ENCODE data around the gene GUCY2C.
A peak's percentile ranks its signal among the peaks of the same experiment; 100 is the strongest.

Gene GUCY2C

GRCh38 chr12:14575585-14575984 is 120.8 kb downstream of the GUCY2C start:
- H3K27ac ChIP-seq, result peak overlapping the region; percentile 82
- H3K36me3 ChIP-seq, result no peaks in the 10 kb centered on the region
- peaks cover 89 to 91% of the 10 kb centered on the region in 2 experiments for H3K4me1 ChIP-seq (ENCODE audit: control insufficient read depth in 1 of 2, insufficient read depth in 1 of 2, low read depth in 1 of 2, low read length in 1 of 2)
- TF ChIP-seq, protein P1, sequence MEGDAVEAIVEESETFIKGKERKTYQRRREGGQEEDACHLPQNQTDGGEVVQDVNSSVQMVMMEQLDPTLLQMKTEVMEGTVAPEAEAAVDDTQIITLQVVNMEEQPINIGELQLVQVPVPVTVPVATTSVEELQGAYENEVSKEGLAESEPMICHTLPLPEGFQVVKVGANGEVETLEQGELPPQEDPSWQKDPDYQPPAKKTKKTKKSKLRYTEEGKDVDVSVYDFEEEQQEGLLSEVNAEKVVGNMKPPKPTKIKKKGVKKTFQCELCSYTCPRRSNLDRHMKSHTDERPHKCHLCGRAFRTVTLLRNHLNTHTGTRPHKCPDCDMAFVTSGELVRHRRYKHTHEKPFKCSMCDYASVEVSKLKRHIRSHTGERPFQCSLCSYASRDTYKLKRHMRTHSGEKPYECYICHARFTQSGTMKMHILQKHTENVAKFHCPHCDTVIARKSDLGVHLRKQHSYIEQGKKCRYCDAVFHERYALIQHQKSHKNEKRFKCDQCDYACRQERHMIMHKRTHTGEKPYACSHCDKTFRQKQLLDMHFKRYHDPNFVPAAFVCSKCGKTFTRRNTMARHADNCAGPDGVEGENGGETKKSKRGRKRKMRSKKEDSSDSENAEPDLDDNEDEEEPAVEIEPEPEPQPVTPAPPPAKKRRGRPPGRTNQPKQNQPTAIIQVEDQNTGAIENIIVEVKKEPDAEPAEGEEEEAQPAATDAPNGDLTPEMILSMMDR (IDR thresholded peaks at IDR 0.05), result no peak
- no peaks in the 10 kb centered on the region for H3K27me3 ChIP-seq
- peak overlapping the region in 1 of 2 experiments; percentile 8 for H3K4me3 ChIP-seq (ENCODE audit: low read depth in 1 of 2, low read length in 1 of 2)
- no peaks in the 10 kb centered on the region for H3K9me3 ChIP-seq

GRCh38 chr12:14573118-14573517 is 123.3 kb downstream of the GUCY2C start:
- no peaks in the 10 kb centered on the region for H3K27me3 ChIP-seq
- TF ChIP-seq, protein P1 (IDR thresholded peaks at IDR 0.05), result no peak
- H3K4me1 ChIP-seq (ENCODE audit: control insufficient read depth in 1 of 2, insufficient read depth in 1 of 2, low read depth in 1 of 2, low read length in 1 of 2), result peaks cover 97 to 99% of the 10 kb centered on the region in 2 experiments
- no peaks in the 10 kb centered on the region for H3K36me3 ChIP-seq
- H3K4me3 ChIP-seq (ENCODE audit: low read depth in 1 of 2, low read length in 1 of 2), result no peak overlapping the region
- H3K27ac ChIP-seq, result peak overlapping the region; percentile 82
- no peaks in the 10 kb centered on the region for H3K9me3 ChIP-seq

GRCh38 chr12:14572401-14572800 is 124.0 kb downstream of the GUCY2C start:
- Histone ChIP-seq H3K9me3 (no peaks in the 10 kb centered on the region), H3K4me1 (ENCODE audit: control insufficient read depth in 1 of 2, insufficient read depth in 1 of 2, low read depth in 1 of 2, low read length in 1 of 2) (peaks cover 96 to 99% of the 10 kb centered on the region in 2 experiments), H3K36me3 (no peaks in the 10 kb centered on the region), H3K4me3 (ENCODE audit: low read depth in 1 of 2, low read length in 1 of 2) (no peak overlapping the region), H3K27me3 (no peaks in the 10 kb centered on the region), H3K27ac (peak overlapping the region; percentile 40)
- TF ChIP-seq, protein P1 (IDR thresholded peaks at IDR 0.05), result no peak

DNA sequence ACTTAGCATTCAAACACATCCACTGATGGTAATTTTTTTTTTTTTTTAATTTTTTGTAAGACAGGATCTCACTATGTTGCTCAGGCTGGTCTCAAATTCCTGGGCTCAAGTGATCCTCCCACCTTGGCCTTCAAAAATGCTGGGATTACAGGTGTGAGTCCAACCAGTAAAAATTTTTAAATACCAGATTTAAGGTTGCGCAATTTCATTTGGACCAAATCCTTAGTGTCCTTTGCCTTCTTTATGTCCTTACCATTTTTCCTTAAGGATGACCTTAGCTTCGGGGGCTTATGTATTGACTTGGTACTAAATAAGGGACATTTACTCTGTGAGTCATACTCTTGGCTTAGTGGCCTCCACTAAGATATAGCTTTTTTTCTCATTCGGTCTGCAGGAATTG is 124.6 kb downstream of the GUCY2C start:
- H3K4me3 ChIP-seq (ENCODE audit: low read depth in 1 of 2, low read length in 1 of 2), result no peak overlapping the region
- H3K27ac ChIP-seq, result peak overlapping the region; percentile 40
- no peaks in the 10 kb centered on the region for H3K36me3 ChIP-seq
- peaks cover 93 to 98% of the 10 kb centered on the region in 2 experiments for H3K4me1 ChIP-seq (ENCODE audit: control insufficient read depth in 1 of 2, insufficient read depth in 1 of 2, low read depth in 1 of 2, low read length in 1 of 2)
- H3K27me3 ChIP-seq, result no peaks in the 10 kb centered on the region
- TF ChIP-seq, protein P1 (IDR thresholded peaks at IDR 0.05), result no peak
- H3K9me3 ChIP-seq, result no peaks in the 10 kb centered on the region

DNA sequence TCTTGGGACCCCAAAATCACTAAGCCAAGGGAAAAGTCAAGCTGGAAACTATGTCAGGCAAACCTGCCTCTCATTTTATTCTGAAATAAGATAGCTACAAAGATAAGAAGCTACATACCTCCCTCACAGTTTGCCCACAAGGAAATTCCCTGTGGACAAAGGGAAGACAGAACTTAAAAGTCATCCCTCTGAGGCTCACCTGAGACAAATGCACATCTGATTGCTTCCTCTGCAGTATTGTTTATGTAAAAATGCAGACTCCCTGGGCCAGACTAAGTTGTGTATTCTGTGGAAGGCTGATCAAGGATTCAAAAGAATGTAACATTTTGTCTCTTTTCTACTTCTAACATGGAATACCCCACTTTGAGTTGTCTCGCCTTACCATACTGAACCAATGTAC is 126.2 kb downstream of the GUCY2C start:
- Histone ChIP-seq H3K36me3 (no peaks in the 10 kb centered on the region), H3K27ac (peak overlapping the region; percentile 98), H3K9me3 (no peaks in the 10 kb centered on the region), H3K27me3 (no peaks in the 10 kb centered on the region), H3K4me3 (ENCODE audit: low read depth in 1 of 2, low read length in 1 of 2) (no peak overlapping the region), H3K4me1 (ENCODE audit: control insufficient read depth in 1 of 2, insufficient read depth in 1 of 2, low read depth in 1 of 2, low read length in 1 of 2) (peaks cover 93 to 96% of the 10 kb centered on the region in 2 experiments)
- TF ChIP-seq, protein P1 (IDR thresholded peaks at IDR 0.05), result no peak

Measured in neutrophil (primary cell).